Trophoblast cell (in vitro differentiated cells and primary cell): ENCODE data around the gene UVRAG.

Experiments
- DNase-seq, 2 donors: peaks; one replicate each; pipeline ENCODE4 v3.0.0-alpha.2; 2016
- H2AFZ ChIP-seq: 2 replicates; pipeline ENCODE4 v1.6.1; 2013; ENCODE audit warnings: low read length, moderate library complexity, mild to moderate bottlenecking; ENCODE audit not compliant: insufficient read depth, poor library complexity
- H2AK5ac ChIP-seq: 2 replicates; pipeline ENCODE4 v1.6.1; 2013; ENCODE audit warnings: mild to moderate bottlenecking, low read length
- H2BK120ac ChIP-seq: 2 replicates; pipeline ENCODE4 v1.6.1; 2013; ENCODE audit warnings: low read length, mild to moderate bottlenecking, moderate library complexity; ENCODE audit not compliant: insufficient read depth, poor library complexity
- H2BK12ac ChIP-seq: 2 replicates; pipeline ENCODE4 v1.6.1; 2013; ENCODE audit warnings: mild to moderate bottlenecking, low read length, moderate library complexity
- H2BK5ac ChIP-seq: 2 replicates; pipeline ENCODE4 v1.6.1; 2013; ENCODE audit warnings: low read length, low read depth, moderate library complexity, mild to moderate bottlenecking; ENCODE audit not compliant: poor library complexity
- H3K14ac ChIP-seq: 2 replicates; pipeline ENCODE4 v1.6.1; 2013; ENCODE audit warnings: mild to moderate bottlenecking, low read length
- H3K18ac ChIP-seq: 2 replicates; pipeline ENCODE4 v1.6.1; 2013; ENCODE audit warnings: mild to moderate bottlenecking, low read length
- H3K23ac ChIP-seq: 2 replicates; pipeline ENCODE4 v1.6.1; 2013; ENCODE audit warnings: low read length
- H3K27ac ChIP-seq: 2 replicates; pipeline ENCODE4 v1.5.1; 2013; ENCODE audit warnings: low read depth, mild to moderate bottlenecking, inconsistent platforms, low read length, moderate library complexity
- H3K27me3 ChIP-seq: 2 replicates; pipeline ENCODE4 v1.6.1; 2013; ENCODE audit warnings: inconsistent platforms, mild to moderate bottlenecking, low read length, moderate library complexity; ENCODE audit not compliant: insufficient read depth
- H3K36me3 ChIP-seq, 2 experiments: 1 replicate in 1 of 2; 2 replicates in 1 of 2; pipeline ENCODE4 v1.6.1; 2013; ENCODE audit warnings: low read length in 2 of 2, mild to moderate bottlenecking in 2 of 2, moderate library complexity in 1 of 2; ENCODE audit not compliant: insufficient read depth in 2 of 2, control insufficient read depth in 1 of 2
- H3K4ac ChIP-seq: 2 replicates; pipeline ENCODE4 v1.6.1; 2013; ENCODE audit warnings: low read depth, mild to moderate bottlenecking, low read length, moderate library complexity
- H3K4me1 ChIP-seq, 2 experiments: 1 replicate in 1 of 2; 2 replicates in 1 of 2; pipeline ENCODE4 v1.6.1; 2013; ENCODE audit warnings: low read length in 2 of 2, mild to moderate bottlenecking in 2 of 2, moderate library complexity in 1 of 2; ENCODE audit not compliant: insufficient read depth in 2 of 2, control insufficient read depth in 1 of 2
- H3K4me2 ChIP-seq: 2 replicates; pipeline ENCODE4 v1.6.1; 2013; ENCODE audit warnings: inconsistent platforms, mild to moderate bottlenecking, low read length, moderate library complexity
- H3K4me3 ChIP-seq: 2 replicates; pipeline ENCODE4 v1.5.1; 2013; ENCODE audit warnings: mild to moderate bottlenecking, low read depth, low read length, inconsistent platforms
- H3K79me1 ChIP-seq: one replicate; pipeline ENCODE4 v1.6.1; 2013; ENCODE audit warnings: low read length
- H3K79me2 ChIP-seq: 2 replicates; pipeline ENCODE4 v1.6.1; 2013; ENCODE audit warnings: low read length, mild to moderate bottlenecking; ENCODE audit not compliant: control insufficient read depth, insufficient read depth, poor library complexity
- H3K9ac ChIP-seq: 2 replicates; pipeline ENCODE4 v1.6.1; 2013; ENCODE audit warnings: mild to moderate bottlenecking, low read length
- H3K9me3 ChIP-seq: 2 replicates; pipeline ENCODE4 v1.6.1; 2013; ENCODE audit warnings: low read depth, mild to moderate bottlenecking, control low read depth, inconsistent platforms, low read length; ENCODE audit not compliant: insufficient read depth
- H4K12ac ChIP-seq: 2 replicates; pipeline ENCODE4 v1.6.1; 2013; ENCODE audit warnings: low read depth, mild to moderate bottlenecking, low read length, moderate library complexity
- H4K8ac ChIP-seq: 2 replicates; pipeline ENCODE4 v1.6.1; 2013; ENCODE audit warnings: low read depth, mild to moderate bottlenecking, low read length, moderate library complexity
- H4K91ac ChIP-seq: one replicate; pipeline ENCODE4 v1.6.1; 2013; ENCODE audit warnings: low read depth, mild to moderate bottlenecking, low read length, moderate library complexity
- WGBS: extraction: QIAGEN DNeasy Blood & Tissue Kit; methylation state at CpG from one replicate; pipeline ENCODE4 v1.1.7; 2013; ENCODE audit warnings: missing lambda C conversion rate; ENCODE audit not compliant: insufficient read length, insufficient coverage; ENCODE audit errors: extremely low coverage; 5-methylcytosine and 5-hydroxymethylcytosine counted together

UVRAG gene

DNA sequence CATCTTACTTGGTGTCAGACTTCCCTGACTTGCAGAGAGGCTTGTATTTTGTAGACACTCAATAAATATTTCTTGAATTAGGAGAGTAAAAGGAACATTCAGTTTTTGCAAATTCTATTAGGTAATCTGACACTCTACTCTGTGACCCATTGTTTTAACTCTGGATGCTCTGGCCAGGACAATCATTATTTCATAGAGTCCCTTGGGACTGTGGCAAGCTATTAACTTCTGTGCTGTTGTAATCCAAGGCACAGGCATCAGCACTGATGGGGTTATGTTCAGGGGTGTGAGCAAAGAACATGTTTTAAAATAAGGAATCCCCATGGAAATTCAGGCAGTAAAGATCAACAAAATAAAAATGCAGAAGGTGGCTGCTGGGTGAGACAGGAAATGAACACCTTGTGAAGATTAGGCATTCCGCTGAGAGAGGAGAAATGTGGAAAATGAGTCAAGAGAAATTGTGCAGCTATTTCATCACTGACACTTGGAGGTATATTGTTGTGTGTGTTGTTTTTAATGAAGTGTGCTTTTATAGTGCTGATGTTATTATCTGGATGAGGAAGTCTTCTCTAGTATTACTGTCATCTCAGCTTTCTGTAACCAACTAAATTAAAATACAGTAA, 216.1 kb downstream of the UVRAG start:
- Histone ChIP-seq H3K79me2 (no peaks in the 10 kb centered on the region), H3K27me3 (no peaks in the 10 kb centered on the region), H4K91ac (no peak overlapping the region), H3K79me1 (no peaks in the 10 kb centered on the region), H4K12ac (no peak overlapping the region), H2AK5ac (no peak overlapping the region), H3K4ac (no peak overlapping the region), H4K8ac (no peak overlapping the region), H2AFZ (no peak overlapping the region), H3K23ac (no peak overlapping the region), H2BK5ac (no peak overlapping the region), H3K4me2 (no peak overlapping the region), H3K4me1 (no peaks in the 10 kb centered on the region), H3K27ac (no peak overlapping the region), H3K14ac (no peak overlapping the region), H3K36me3 (no peaks in the 10 kb centered on the region), H3K4me3 (no peak overlapping the region), H3K18ac (no peak overlapping the region), H2BK120ac (no peak overlapping the region), H3K9ac (no peak overlapping the region), H2BK12ac (no peak overlapping the region), H3K9me3 (no peaks in the 10 kb centered on the region)
- WGBS: no CpG with 5 or more reads among the region's 1 CpG
- peak; percentile 28 to 68 for DNase-seq

DNA sequence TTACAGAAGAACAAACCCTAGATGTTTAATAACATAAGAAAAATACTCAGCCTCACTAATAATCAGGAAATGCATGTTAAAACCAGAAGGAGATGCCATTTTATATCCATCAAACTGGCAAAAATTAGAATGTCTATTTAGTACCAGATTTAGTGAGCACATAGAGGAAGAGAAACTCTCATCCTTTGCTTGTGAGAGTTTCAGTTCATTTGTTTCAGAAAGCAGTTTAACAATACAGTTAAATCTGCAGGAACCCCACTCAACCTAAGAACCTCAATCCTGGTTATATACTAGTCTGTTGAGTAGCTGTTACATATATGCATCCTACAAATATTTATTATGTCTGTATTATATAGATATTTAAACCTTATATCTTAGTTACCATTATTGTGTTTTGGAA, 218.7 kb downstream of the UVRAG start:
- H2BK12ac ChIP-seq: no peak overlapping the region
- no peaks in the 10 kb centered on the region for H3K79me2 ChIP-seq
- H4K8ac ChIP-seq: no peak overlapping the region

DNA sequence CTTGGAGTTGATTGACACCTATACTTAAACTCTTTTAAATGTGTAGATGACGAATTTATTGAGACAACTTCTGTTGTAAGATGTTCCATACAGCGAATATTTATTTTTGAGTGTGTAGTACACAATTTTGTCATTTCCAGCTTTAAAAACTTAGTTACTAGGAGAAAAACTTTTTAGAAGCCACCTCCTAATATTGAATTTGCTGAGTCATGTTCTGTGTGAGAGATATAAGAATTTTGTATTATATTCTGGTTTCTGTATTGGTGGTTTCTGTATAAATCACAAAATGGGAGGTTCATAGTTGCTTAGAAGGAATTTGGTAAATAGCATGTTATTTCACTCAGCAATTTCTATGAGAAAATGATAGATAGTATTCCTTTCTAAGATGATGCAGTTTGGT, 220.0 kb downstream of the UVRAG start:
- H2BK5ac ChIP-seq: no peak overlapping the region
- no peak overlapping the region for H3K14ac ChIP-seq
- DNase-seq: no peak
- no peak overlapping the region for H3K27ac ChIP-seq
- no peaks in the 10 kb centered on the region for H3K79me1 ChIP-seq
- H3K9ac ChIP-seq: no peak overlapping the region
- H4K8ac ChIP-seq: no peak overlapping the region
- no peak overlapping the region for H4K91ac ChIP-seq
- no peak overlapping the region for H4K12ac ChIP-seq
- no peaks in the 10 kb centered on the region for H3K9me3 ChIP-seq
- no peak overlapping the region for H2AK5ac ChIP-seq
- no peak overlapping the region for H3K18ac ChIP-seq
- no peaks in the 10 kb centered on the region for H3K36me3 ChIP-seq
- H2BK120ac ChIP-seq: no peak overlapping the region
- H3K4me2 ChIP-seq: no peak overlapping the region
- H2AFZ ChIP-seq: no peak overlapping the region
- no peaks in the 10 kb centered on the region for H3K79me2 ChIP-seq
- no peak overlapping the region for H3K4me3 ChIP-seq
- H3K27me3 ChIP-seq: no peaks in the 10 kb centered on the region
- no peak overlapping the region for H3K23ac ChIP-seq
- H2BK12ac ChIP-seq: no peak overlapping the region
- no CpG with 5 or more reads among the region's 2 CpGs for WGBS
- no peak overlapping the region for H3K4ac ChIP-seq
- H3K4me1 ChIP-seq: no peaks in the 10 kb centered on the region

More for the DNA sequence above, 218.7 kb downstream of the UVRAG start:
- no peaks in the 10 kb centered on the region for H3K36me3 ChIP-seq
- no peak overlapping the region for H3K14ac ChIP-seq
- no peak overlapping the region for H3K9ac ChIP-seq
- H3K4ac ChIP-seq: no peak overlapping the region
- H3K9me3 ChIP-seq: no peaks in the 10 kb centered on the region
- no peak overlapping the region for H3K4me3 ChIP-seq
- no peak overlapping the region for H4K12ac ChIP-seq
- H3K18ac ChIP-seq: no peak overlapping the region
- no peak overlapping the region for H2AK5ac ChIP-seq
- no peak overlapping the region for H3K23ac ChIP-seq
- H3K4me1 ChIP-seq: no peaks in the 10 kb centered on the region
- no peaks in the 10 kb centered on the region for H3K79me1 ChIP-seq
- H2AFZ ChIP-seq: no peak overlapping the region
- H3K4me2 ChIP-seq: no peak overlapping the region
- H4K91ac ChIP-seq: no peak overlapping the region
- H3K27ac ChIP-seq: no peak overlapping the region
- no peak overlapping the region for H2BK5ac ChIP-seq
- no peak overlapping the region for H2BK120ac ChIP-seq
- no peaks in the 10 kb centered on the region for H3K27me3 ChIP-seq
- DNase-seq: no peak

DNA sequence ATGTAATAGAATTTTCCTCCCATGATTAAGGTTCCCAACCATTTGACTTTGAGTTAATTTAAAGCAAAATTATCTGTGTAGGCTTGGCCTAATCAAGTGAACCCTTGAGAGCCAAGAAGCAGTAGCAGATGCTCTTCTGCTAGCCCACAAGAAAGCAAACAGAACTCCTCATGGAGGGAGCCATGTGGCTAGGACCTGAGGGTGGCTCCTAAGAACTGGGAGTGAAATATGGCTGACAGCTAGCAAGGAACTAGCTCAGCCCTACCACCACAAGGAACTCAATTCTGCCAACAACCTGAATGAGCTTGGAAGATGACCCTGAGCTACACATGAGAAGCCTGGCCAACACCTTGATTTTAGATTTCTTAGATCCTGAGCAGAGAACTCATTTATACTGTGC, 223.6 kb downstream of the UVRAG start:
- Histone ChIP-seq H2AK5ac (no peak overlapping the region), H4K8ac (no peak overlapping the region), H2AFZ (no peak overlapping the region), H3K18ac (no peak overlapping the region), H4K12ac (no peak overlapping the region), H3K9ac (no peak overlapping the region), H3K4ac (no peak overlapping the region), H3K4me3 (no peak overlapping the region), H3K27me3 (no peaks in the 10 kb centered on the region), H3K4me2 (no peak overlapping the region), H3K79me1 (no peaks in the 10 kb centered on the region), H2BK12ac (no peak overlapping the region), H3K9me3 (no peaks in the 10 kb centered on the region), H2BK120ac (no peak overlapping the region), H3K23ac (no peak overlapping the region), H2BK5ac (no peak overlapping the region), H3K36me3 (no peaks in the 10 kb centered on the region), H3K14ac (no peak overlapping the region), H3K79me2 (no peaks in the 10 kb centered on the region), H4K91ac (no peak overlapping the region), H3K4me1 (no peaks in the 10 kb centered on the region), H3K27ac (no peak overlapping the region)
- no peak for DNase-seq
